Neural progenitor cell (in vitro differentiated cells): ENCODE measurements around the gene GSTM5.

Experiments
- CTCF ChIP-seq: fragments of 200-600 bp; sonication (generic); IDR thresholded peaks from 2 replicates; pipeline ENCODE4 v1.5.1; 2017; ENCODE audit warnings: antibody characterized with exemption, mild to moderate bottlenecking
- EZH2 ChIP-seq: fragments of 200-600 bp; sonication (generic); IDR thresholded peaks from 2 replicates; pipeline ENCODE4 v1.6.1; 2017; ENCODE audit warnings: antibody characterized with exemption, mild to moderate bottlenecking, moderate library complexity
- EZH2phosphoT487 ChIP-seq: fragments of 200-600 bp; sonication (generic); IDR thresholded peaks from 2 replicates; pipeline ENCODE4 v1.6.1; 2017; ENCODE audit warnings: antibody characterized with exemption

GRCh38 chr1:109750241-109750882, 38.3 kb downstream of the GSTM5 start:
- TF ChIP-seq CTCF (no peak), EZH2 (no peak), EZH2phosphoT487 (no peak)
